Esophagus (tissue), 2 donors: ENCODE results near the gene SF3A1. TPM values are rescaled to one million over a fixed set of nuclear protein-coding genes. Genes with fewer than 3 reads are reported as not detected.

Experiments
- polyA plus RNA-seq, 2 donors: library from polyadenylated mRNA; stranded (reverse); fragments of 200-250 nt; gene quantifications; one replicate each; pipeline ENCODE4 v1.2.3, GENCODE V29; 2013
- donor health status: healthy with polysubstance abuse.
- donor health status: Bipolar disorder and iron deficiency.

Gene SF3A1
- polyA plus RNA-seq, 2 donors, result 14.3 to 23.1 TPM

Other genes with a start within 250 kb of the SF3A1 start
- 1 to 10 TPM in 1 of 2 donors, under 1 TPM in 1; 0.54 to 1.0 TPM for gene LIF, start 110.1 kb downstream of the SF3A1 start, polyA plus RNA-seq
- gene OSM, start 90.0 kb downstream of the SF3A1 start, polyA plus RNA-seq, result under 1 TPM; 0.22 to 0.63 TPM
- gene CASTOR1, start 67.4 kb downstream of the SF3A1 start, polyA plus RNA-seq, result 10 to 100 TPM; 29.7 to 39.3 TPM
- gene TBC1D10A, start 30.0 kb downstream of the SF3A1 start, polyA plus RNA-seq, result 10 to 100 TPM; 30.4 to 35.3 TPM
- 1 to 10 TPM; 1.6 to 2.2 TPM for gene CCDC157, start 113 bp upstream of the SF3A1 start, polyA plus RNA-seq
- gene RNF215, start 30.5 kb upstream of the SF3A1 start, polyA plus RNA-seq, result 1 to 10 TPM; 5.2 to 7.3 TPM
- 10 to 100 TPM; 27.2 to 29.1 TPM for gene SEC14L2, start 40.1 kb upstream of the SF3A1 start, polyA plus RNA-seq
- gene MTFP1, start 68.9 kb upstream of the SF3A1 start, polyA plus RNA-seq, result 10 to 100 TPM; 19.7 to 23.5 TPM
- not detected for gene SEC14L3, start 115.1 kb upstream of the SF3A1 start, polyA plus RNA-seq
- under 1 TPM in 1 of 2 donors, not detected in 1; 0.02 TPM for gene SEC14L4, start 148.8 kb upstream of the SF3A1 start, polyA plus RNA-seq
- under 1 TPM in 1 of 2 donors, not detected in 1; 0.07 TPM for gene SEC14L6, start 189.8 kb upstream of the SF3A1 start, polyA plus RNA-seq
- under 1 TPM; 0.14 to 0.15 TPM for gene GAL3ST1, start 217.8 kb upstream of the SF3A1 start, polyA plus RNA-seq
- 10 to 100 TPM; 31.3 to 46.6 TPM for gene PES1, start 235.0 kb upstream of the SF3A1 start, polyA plus RNA-seq